GM19438 (cell line): Measurements from ENCODE around the gene RGS7.
"Not testable (repeated sequence)": the region's sequence is repeated elsewhere in the genome, so short reads cannot be mapped to it uniquely, and the experiment has no call there.

ENCODE experiments used
- ATAC-seq: cut with Tn5 transposase; IDR thresholded peaks from one replicate; pipeline ENCODE4 v1.9.1; 2021; ENCODE audit warnings: low read depth; ENCODE audit not compliant: unreplicated experiment

The RGS7 gene

DNA sequence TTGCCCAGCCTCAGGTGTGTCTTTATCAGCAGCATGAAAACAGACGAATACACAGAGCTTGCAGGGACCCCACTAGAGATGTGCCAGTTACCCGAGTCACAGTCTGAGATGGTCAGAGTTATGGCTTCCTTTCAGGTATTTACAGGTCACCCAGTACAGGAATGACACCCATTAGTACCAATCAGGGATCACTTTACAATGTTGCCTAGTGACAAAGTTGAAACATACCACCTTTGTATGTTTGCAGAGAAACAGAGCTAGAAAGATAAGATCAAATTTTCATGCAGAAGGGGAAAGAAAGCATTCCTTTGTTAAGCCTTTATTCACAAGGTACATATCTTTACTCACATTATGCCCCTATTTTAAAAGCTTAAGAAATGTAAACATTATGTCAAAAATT is 137.6 kb downstream of the RGS7 start:
- ATAC-seq: no peak

- no peak for ATAC-seq
Measured at GRCh38 chr1:241217516-241217915, 139.5 kb downstream of the RGS7 start.

DNA sequence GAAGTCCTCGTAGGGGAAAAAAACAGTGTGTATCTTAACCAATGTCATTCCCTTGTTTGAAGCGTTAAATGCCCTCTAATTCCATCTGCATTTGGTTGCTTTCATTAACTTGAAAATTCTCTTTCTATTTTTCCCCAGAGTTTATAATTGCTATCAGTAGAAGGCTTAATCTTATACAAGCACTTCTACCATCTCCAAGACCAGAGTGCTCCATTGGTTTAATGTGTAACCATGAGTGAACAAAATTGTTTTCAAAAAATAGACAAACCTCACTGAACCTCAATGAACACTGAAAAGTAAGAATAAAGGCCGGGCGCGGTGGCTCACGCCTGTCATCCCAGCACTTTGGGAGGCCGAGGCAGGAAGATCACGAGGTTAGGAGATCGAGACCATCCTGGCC is 141.3 kb downstream of the RGS7 start:
- ATAC-seq: no peak

DNA sequence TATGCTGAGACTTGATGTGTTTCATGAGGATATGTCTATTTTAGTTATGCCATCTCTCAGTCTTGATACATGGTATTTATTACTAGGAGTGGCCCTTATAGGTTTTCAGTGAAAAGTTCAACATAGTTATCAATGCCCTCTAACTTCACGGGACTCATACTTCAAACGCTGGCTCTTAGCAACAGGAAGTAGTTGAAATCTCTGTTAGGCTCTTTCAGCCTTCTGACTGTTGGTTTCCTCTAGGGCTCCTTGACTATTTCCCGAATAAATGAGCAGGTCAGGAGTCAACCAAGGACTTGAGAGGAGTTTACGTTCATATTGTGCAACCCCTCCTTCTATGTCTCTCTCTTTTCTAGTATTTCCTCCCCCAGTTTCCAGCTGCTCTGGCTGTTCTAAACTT is 141.8 kb downstream of the RGS7 start:
- no peak for ATAC-seq

- ATAC-seq: no peak
Measured at GRCh38 chr1:241213139-241213538, 143.9 kb downstream of the RGS7 start.

- ATAC-seq: no peak
Measured at GRCh38 chr1:241212628-241213027, 144.4 kb downstream of the RGS7 start.

DNA sequence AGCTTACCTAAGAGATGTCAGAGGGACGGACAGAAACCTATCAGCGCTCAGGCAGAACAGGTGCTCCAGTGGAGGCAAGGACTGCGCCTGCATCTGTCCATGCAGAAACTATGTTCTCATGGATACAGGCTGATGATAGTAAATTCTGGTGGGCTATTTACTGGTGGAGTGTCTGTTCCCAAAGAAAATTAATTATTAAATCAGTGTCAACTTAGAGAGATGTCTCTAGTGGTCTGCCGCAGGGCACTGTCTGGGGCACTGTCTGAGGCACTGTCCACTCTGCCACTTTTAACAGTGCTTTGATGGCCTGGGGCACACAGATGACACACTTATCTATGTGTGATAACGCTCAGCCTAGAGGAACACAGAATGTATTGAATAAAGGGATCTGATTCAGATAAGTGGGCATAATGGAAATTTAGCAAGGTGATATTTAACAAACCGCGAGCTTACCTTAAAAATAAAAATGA is 148.1 kb downstream of the RGS7 start:
- no peak for ATAC-seq

GRCh38 chr1:241203817-241204216 is 153.2 kb downstream of the RGS7 start:
- ATAC-seq: no peak

GRCh38 chr1:241202401-241202800 is 154.6 kb downstream of the RGS7 start:
- ATAC-seq: no peak

DNA sequence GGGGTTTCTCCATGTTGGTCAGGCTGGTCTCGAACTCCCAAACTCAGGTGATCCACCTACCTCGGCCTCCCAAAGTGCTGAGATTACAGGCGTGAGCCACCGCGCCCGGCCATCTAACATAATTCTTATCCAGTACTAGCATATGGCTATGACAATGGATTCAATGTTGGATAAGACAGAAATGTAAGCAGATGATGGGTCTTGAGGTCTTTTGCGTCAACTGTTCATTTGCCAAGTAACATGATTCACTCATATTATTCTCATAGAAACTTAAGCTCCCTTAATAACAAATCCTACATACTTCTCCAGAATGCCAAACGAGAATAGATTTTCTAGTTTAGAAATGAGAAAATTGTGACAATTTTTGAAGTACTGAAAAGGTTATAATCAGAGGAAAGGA is 170.3 kb downstream of the RGS7 start:
- ATAC-seq: no peak

DNA sequence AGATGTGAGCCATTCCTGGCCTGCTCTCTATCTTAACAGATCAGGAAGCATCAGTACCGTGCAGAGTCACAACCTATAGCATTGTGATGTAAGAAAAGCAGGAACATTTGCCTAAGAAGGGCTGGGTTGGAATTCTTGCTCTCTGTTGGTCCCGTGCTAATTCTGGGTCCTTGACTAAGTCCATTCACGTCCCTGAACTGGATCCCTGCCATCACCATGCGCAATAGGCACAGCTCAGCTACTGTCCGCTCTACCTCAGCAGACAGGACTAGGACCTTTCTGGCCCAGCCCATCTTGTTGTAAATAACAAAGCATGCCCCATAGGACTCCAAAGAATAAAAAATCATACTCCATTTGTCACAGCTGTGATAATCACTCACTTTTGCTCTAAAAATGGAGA is 175.0 kb downstream of the RGS7 start:
- no peak for ATAC-seq

DNA sequence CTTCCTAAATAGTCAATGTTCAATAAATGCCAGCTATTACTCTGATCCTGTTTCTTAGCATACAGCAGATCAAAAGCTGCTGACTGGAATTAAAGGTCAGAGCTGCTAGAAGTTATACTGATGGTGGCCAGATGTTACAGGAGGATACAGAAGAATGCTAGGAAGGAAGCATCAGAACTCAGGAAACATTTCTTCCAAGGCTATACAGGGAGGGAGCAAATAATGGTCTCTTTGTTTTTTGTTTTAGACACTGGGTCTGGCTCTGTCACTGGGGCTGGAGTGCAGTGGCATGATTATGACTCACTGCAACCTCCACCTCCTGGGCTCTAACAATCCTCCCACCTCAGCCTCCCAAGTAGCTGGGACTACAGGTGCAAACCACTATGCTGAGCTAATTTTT is 175.5 kb downstream of the RGS7 start:
- no peak for ATAC-seq

GRCh38 chr1:241180569-241180968 is 176.4 kb downstream of the RGS7 start:
- no peak for ATAC-seq

DNA sequence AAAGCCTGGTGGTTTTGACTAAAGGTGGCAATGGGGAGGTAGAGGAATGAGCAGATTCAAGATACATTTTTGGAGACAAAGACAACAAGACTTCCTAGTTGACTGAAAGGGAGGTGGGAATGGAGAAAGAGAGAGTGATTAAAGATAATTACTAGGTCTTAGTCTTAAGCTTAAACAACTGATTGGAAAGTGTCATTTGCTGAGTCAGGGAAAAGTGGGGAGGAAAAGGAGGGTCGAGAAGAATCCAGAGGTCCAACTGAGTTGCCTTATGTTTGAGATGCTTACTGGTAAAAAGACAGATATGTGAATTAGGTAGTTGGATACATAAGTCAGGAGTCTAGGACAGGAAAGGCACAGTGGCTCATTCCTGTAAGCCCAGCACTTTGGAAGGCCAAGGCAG is 179.3 kb downstream of the RGS7 start:
- no peak for ATAC-seq

DNA sequence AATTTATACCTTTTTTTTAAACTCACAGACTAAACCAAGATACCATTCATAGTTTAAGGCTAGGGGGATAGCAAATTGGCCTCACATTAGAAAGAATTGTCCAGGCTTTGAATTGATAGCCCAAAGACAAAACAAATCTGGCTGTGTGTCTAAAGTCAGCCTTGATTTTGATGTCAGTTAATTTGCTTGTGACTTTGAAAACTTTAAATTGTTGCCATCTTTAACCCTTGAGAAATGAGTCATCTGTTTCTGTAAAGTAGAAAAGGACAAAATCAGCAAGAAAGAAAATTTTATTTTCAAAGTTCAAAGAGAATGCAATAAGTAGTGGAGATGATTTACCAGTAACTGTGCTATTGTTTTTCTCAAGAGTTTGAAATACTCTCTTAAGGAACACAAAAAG is 184.5 kb downstream of the RGS7 start:
- no peak for ATAC-seq

DNA sequence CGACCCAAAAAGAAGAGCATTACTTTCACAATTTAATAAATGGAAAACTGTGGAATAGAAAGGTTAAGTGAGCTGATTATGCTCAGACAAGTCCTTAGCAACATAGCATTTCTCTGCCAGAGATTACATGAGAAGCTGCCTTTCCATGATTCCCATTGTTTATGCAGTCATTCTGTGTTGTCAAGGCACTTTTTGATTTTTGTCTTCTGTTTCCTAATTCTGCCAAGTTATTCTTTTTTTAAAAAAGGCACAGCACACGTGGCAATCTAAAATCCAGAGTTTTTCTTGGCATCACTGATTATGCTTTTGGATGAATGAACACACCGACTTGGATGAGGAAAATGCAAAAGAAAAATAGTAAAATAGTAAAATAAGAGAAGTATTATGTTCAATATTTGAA is 185.0 kb downstream of the RGS7 start:
- ATAC-seq: no peak

- ATAC-seq: no peak
Measured at GRCh38 chr1:241167121-241167630, 189.8 kb downstream of the RGS7 start.

GRCh38 chr1:241166625-241167024 is 190.4 kb downstream of the RGS7 start:
- no peak for ATAC-seq

GRCh38 chr1:241165256-241165655 is 191.7 kb downstream of the RGS7 start:
- ATAC-seq: not testable (repeated sequence)

DNA sequence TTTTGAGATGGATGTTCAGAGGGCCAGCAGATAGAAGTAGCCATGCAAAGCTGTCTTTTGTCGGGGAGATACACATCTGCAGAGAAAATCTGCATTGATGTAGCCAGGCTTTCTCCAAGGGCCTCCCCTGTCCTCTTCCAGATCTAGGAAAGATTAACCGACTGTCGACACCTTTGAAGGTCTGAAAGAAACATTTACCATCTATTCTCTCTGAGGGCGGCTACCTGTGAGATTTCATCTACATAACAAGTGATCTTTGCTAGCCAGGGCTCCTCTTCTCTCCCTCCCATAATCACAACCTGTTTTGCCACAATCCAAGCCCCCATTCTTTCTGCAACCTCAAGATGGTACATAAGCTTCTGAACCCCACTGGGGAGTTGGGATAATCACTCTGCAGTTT is 193.6 kb downstream of the RGS7 start:
- no peak for ATAC-seq

- no peak for ATAC-seq
Measured at GRCh38 chr1:241161188-241161689, 195.8 kb downstream of the RGS7 start.

DNA sequence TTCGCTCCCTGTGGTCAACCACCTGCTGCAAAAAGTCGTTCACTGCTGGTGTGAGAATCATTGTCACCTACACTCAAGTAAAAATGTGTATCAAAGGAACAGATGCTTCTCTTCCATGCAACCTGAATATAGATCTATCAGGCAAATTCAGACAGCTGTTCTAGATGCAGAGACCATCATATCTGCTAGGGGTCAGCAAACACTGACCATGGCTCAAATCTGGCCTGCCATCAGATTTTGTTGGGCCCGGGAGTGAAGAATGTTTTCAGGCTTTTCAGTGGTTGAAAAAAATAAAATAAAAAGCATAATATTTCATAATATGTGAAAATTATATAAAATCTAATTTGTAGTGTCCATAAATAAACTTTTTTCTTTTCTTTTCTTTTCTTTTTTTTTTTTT is 199.6 kb downstream of the RGS7 start:
- no peak for ATAC-seq
